Central memory CD4-positive, alpha-beta T cell (primary cell): ENCODE results near the gene CCDC40.
"Not testable (repeated sequence)": the region's sequence is repeated elsewhere in the genome, so short reads cannot be mapped to it uniquely, and the experiment has no call there.

Experiments used
- DNase-seq: peaks from one replicate; pipeline ENCODE4 v3.0.0; 2022
- total RNA-seq, 3 experiments: gene quantifications; one replicate each; lab custom pipeline; 2026; lab: John Stamatoyannopoulos, UW

Gene CCDC40, protein sequence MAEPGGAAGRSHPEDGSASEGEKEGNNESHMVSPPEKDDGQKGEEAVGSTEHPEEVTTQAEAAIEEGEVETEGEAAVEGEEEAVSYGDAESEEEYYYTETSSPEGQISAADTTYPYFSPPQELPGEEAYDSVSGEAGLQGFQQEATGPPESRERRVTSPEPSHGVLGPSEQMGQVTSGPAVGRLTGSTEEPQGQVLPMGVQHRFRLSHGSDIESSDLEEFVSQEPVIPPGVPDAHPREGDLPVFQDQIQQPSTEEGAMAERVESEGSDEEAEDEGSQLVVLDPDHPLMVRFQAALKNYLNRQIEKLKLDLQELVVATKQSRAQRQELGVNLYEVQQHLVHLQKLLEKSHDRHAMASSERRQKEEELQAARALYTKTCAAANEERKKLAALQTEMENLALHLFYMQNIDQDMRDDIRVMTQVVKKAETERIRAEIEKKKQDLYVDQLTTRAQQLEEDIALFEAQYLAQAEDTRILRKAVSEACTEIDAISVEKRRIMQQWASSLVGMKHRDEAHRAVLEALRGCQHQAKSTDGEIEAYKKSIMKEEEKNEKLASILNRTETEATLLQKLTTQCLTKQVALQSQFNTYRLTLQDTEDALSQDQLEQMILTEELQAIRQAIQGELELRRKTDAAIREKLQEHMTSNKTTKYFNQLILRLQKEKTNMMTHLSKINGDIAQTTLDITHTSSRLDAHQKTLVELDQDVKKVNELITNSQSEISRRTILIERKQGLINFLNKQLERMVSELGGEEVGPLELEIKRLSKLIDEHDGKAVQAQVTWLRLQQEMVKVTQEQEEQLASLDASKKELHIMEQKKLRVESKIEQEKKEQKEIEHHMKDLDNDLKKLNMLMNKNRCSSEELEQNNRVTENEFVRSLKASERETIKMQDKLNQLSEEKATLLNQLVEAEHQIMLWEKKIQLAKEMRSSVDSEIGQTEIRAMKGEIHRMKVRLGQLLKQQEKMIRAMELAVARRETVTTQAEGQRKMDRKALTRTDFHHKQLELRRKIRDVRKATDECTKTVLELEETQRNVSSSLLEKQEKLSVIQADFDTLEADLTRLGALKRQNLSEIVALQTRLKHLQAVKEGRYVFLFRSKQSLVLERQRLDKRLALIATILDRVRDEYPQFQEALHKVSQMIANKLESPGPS
- total RNA-seq = 0.25 to 2.3 (median 0.65) reads per million in 3 experiments

GRCh38 chr17:80035937-80036714 is at the start of gene CCDC40:
TSS of gene CCDC40 (plus strand) at chr17:80036642. CDS start at chr17:80036663, 21 bp downstream.
- peak; percentile 79 for DNase-seq

DNA sequence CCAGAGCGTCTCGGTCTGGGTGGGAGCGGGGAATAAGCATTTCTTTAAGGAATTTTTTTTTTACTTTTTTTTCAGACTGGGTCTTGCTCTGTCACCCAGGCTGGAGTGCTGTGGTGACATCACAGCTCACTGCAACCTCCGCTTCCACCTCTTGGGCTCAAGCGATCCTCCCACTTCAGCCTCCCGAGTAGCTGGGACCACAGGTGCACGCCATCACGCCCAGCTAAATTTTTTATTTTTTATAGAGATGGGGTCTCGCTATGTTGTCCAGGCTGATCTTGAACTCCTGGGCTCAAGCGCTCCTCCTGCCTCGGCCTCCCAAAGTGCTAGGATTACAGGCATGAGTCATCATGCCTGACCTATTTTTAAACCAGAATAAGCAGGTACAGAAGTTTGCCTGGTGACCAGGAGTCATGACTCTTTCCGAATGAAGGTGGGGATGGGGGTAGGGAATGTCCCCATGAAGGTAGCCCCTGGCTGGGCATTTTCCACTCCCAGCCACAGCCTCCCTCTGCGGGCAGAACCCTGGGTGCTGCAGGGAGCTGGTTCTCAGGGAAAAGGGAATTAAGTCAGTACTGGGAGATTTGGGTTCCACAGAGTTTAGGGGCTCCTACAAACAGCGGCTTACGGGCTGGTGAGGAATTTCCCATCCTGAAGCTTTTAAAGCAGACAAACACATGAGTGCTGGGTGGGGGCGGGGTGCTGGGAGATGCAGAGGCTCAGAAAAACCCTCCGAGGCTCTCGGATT is 49.1 kb upstream of the CCDC40 start:
- no peak for DNase-seq

GRCh38 chr17:79987935-79988184 is 48.6 kb upstream of the CCDC40 start:
- DNase-seq = no peak

- no peak for DNase-seq
Measured at GRCh38 chr17:79988185-79988971, 48.1 kb upstream of the CCDC40 start.

DNA sequence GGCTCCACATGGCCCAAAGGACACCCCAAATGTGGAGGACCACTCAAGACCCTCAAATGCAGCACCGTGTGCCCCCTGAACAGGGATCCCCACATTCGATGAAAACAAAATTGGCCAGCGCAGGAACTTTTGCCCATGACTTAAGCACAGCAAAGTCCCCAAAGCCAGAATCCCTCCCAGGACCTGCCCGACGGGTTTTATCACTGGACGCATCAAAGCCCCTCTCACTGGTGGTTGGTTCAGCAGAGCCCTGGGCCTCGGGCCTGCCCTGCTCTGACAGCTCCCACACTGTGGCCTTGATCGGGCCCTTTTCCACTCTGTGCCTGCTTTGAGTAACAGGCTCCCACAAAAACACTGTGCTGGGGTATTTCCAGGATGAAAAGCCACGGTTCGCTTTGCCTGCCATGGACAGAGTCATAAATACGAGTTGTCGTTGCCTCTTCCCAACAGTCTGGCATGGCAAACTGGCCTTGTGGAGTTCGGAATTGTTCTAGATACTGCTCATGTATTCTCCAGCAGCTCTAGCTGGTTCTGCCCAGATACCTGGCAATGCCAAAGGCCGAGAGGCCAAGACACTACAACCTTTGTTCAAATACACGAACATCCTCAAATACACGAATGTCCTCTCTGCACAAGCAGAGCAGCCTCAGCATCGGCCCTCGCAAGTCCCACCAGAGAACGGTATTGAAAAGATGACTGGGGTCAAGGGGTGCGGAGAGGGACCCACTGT is 47.2 kb upstream of the CCDC40 start:
- DNase-seq = no peak

- no peak for DNase-seq
Measured at GRCh38 chr17:79990051-79990592, 46.3 kb upstream of the CCDC40 start.

DNA sequence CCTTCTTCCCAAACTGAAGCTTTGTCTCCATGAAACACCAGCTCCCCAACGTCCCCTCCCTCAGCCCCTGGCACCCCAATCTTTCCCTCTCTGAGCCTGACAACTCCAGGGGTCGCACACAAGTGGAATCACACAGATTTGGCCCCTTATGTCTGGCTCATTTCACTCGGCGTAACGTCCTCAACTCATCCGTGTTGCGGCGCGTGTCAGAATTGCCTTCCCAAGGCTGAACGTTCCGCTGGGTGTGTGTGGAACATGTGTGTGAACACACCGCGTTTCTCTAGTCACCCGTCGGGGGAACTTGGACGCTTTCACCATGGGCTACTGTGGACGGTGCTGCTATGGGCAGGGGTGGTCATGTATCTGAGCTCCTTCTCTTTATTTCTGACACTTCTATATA is 45.7 kb upstream of the CCDC40 start:
- no peak for DNase-seq

DNA sequence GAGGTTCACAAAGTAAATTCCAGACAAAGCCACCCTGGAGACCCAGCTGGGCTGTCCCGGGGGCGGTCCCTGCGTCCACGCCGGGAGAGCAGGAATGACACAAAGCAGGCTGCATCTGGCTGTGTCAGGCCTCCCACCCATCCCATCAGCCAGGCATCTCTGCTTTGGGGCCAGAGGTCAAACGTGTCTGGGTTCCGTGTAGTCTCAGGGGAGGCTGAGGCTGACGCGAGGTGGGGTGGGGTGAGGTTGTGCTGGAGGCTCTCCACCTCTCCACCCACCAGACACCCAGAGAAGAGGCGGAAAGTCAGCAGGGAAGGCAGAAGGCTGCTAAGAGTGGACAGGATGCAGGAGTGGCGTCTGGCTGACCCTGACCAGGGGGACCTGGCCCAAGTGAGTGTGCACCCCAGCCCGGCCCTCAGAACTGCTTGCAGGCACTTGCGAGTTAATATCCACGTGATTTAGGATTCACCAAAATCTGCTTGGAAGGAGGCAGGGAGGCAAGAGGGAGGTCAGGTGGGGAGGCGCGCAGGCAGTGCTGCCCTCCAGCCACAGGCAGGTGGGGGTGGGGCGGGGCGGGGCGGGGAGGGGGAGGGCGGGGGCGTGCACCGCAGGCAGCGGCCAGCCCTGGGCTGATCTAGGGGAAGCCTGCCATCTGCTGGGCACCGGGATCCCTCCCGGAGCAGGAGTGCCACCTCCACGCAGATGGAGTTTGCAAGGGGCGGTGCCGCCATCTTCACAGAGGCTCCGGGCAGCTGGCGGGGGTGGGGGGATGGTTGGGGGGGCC is 45.1 kb upstream of the CCDC40 start:
- peak; percentile 75 for DNase-seq

DNA sequence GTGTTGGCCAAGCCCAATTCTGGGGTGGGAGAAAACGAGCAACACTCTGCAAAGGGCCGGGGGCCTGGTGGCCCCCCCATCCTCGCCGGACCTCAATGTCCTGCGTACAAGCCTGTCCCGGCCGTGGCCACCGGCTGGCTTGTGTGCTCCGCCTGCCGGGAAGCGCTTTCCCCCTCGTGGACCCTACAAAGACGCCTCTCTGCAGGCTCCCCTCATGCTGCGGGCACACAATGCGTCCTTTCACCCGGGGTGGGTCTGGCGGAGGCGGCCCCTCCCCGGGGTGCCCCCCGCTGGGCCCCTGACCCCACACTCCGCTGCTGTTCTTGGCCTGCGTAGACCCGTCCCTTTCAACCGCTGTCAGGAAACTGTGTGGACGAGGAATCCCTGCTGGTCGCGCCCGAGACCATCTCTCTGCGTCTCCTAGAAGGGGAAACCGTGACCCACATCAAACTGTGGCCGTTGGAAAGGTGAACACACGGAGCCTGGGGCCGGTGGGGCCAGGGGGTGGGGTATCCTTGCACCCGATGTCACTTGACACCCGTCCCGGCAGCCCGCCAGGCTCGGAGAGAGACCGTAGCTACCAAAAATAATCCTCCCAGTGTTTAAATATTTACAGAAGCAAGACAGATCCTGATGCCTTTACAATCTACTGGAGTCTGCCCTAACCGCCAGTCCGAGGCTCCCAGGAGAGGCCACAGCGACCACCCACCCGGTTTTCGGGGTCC is 44.4 kb upstream of the CCDC40 start:
- no peak for DNase-seq

DNA sequence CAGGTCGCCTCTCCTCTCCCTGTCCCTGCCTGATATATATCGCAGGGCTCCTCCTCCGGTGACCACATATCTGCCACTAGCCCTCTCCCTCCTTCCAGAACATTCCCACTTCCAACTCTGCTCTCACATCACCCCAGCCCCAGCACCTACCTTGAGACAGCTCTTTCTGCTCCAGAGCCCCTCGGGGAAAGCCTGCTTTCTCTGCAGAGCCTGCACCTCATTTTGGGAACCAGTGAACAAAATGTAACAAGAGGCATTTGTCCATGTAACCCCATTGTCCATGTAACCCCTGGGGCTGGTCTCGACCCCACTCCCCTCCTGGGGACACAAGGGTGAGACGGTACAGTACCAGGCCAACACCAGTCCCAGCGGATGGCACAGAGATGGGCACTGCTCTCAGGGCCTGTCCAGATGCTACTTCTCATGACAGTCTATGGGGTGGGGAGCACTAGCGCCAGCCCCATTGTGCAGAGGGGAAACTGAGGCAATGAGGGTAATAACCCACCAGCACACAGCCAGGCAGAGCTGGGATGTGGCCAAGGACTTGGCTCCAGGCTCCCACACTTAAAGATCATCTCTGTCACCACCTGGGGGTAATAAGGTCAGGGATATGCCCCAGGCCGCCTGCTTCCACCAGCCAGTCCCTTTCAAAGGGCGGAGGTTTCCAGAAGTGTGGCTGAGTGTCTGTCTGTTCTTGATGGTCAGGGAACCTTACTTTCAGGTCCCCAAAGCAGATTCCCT is 43.6 kb upstream of the CCDC40 start:
- DNase-seq = no peak

- DNase-seq = no peak
Measured at GRCh38 chr17:79993390-79994227, 42.8 kb upstream of the CCDC40 start.

DNA sequence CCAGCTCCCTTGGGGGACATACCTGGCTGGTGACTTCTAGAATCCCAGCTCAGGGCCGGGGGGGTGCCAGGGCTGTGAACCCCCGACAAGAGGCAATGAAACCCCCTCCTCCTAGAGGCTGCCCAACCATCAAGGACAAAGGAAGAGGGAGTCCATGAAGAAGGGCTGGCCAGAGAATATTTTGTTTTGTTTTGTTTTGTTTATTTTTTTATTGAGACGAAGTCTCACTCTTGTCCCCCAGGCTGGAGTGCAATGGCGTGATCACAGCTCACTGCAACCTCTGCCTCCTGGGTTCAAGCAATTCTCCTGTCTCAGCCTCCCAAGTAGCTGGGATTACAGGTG is 42.2 kb upstream of the CCDC40 start:
- not testable (repeated sequence) for DNase-seq

DNA sequence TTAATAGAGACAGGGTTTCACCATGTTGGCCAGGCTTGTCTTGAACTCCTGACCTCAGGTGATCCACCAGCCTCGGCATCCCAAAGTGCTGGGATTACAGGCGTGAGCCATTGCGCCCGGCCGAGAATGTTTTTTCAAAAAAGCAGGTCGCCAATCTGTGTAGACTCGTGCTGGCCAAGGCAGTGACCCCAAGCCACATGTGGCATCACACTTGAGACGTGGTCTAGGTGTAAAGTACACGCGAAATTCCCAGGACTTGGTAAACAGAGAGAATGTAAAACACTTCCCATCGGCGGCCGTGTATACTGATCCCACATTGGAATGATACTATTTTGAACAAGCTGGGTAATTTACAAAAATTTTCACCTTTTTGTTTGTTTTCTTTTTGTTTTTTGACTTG is 41.8 kb upstream of the CCDC40 start:
- no peak for DNase-seq

DNA sequence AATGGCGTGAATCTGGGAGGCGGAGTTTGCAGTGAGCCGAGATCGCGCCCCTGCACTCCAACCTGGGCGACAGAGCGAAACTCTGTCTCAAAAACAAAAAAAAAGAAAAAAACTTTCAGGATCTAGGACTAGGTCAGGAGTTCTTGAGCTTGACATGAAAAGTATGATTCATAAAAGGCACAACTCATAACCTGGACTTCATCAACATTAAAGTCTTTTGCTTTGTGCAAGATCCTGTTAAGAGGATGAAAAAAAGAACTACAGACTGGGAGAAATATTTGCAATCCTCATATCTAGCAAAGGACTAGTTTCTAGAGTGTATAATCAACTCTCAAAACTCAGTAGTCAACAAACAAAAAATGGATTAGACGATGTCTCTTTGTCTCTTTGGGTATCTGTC is 40.7 kb upstream of the CCDC40 start:
- DNase-seq = no peak

- no peak for DNase-seq
Measured at GRCh38 chr17:79996291-79996690, 40.2 kb upstream of the CCDC40 start.

- DNase-seq = peak; percentile 95
Measured at GRCh38 chr17:79997011-79997660, 39.3 kb upstream of the CCDC40 start.
